DMS114 treated with DMSO at 0.1 percent for 48 hours (cell line): ENCODE results near the gene AK8.
"Not testable (repeated sequence)": the region's sequence is repeated elsewhere in the genome, so short reads cannot be mapped to it uniquely, and the experiment has no call there.

Experiments used
- DNase-seq: peaks from one replicate; lab custom pipeline; 2025; ENCODE audit not compliant: unreplicated experiment; lab: John Stamatoyannopoulos, UW

The AK8 gene

DNA sequence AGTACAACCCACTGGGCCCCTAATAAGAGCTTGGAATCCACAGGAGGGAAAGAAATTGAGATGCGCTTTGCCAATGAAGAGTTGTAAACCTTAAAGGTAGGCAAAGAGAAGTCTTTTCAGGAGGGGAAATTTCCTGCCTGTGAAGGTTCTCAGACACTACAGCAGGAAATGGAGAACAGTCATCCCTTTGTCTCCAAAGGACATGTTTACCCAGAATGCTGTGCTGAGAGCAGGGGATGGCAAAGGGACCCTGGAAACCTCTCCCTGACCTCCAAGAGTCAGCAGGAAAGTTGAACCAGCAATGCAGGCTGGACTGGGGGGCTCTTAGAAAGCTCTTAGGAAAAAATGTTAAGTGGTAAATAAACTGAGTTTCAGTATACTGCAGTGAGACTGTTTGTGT lies 103.2 kb downstream of the AK8 start:
- no peak for DNase-seq

DNA sequence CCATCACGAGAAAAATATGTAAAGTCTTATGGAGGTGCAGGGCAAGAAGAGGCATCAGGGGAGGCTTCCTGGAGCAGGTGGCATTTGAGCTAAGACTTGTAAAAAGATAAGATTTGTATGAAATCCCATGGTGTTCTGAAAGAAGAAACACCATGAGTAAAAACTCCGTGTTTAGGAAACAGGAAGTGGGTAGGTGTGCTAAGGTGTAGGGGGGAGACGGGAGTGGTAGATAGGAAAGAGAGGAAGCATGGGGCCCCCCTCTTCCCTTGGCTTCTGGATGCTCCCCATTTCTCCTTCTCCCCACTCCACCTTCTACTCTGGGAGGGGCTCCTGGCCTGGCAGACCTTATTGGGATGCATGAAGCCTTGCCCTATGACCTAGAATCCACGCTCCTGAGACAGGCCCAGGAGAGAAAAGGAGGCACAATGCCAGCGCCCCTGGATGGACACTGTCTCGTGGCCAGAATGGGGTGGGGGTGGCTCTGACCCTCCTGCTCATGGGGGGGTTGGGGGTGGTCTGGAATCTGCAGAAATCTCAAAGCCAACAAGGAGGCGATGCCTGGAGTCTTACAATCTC lies 104.2 kb downstream of the AK8 start:
- no peak for DNase-seq

DNA sequence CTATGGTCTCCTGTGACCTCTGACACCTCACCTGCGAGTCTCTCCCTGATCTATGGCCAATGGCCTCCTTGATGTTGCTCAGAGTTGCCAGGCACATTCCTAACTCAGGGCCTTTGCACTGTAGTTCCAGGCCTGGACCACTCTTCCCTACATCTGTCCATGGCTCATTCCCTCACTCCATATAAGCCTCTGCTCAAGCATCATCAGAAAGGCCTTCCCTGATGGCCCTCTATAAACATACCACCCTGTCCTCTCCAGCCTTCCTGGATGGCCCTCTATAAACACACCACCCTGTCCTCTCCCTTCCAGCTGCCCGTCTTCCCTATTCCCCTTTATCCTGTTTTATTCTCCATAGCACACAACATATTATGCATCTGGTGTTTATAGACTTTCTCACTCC lies 105.0 kb downstream of the AK8 start:
- no peak for DNase-seq

DNA sequence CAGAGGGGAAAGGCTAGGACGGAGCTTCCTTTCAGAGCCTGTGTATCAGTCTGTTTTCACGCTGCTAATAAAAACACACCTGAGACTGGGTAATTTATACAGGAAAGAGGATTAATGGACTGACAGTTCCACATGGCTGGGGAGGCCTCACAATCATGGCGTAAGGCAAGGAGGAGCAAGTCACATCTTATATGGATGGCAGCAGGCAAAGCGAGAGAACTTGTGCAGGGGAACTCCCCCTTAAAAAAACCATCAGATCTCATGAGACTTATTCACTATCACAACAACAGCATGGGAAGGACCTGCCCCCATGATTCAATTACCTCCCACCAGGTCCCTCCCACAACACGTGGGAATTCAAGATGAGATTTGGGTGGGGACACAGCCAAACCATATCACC lies 106.3 kb downstream of the AK8 start:
- DNase-seq, result not testable (repeated sequence)

DNA sequence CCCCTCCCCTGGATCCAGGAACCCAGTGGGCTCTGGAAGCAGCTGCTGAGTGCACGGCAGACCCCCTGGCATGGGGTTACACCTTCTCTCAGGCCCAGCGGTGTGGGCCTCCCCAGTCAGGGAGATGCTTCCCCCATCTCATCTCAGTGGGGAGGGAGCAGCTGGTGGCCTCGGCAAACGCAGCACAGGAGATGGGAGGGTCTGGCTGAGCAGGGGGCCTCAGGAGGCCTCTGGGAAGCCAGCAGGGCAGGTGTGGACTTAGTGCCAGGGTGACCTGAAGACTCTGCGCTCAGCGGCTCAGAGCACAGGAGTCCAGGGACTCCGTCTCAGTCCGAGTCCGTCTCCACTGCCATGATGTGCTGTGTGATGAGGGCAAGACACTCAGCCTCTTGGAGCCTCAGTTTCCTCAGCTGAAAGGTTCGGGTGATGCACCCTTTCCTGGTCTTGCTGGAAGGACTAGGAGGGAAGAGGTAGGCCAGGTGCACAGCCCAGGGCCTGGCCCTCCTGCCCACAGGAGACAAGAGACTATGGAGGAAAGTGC lies 107.2 kb downstream of the AK8 start:
- DNase-seq, result no peak

DNA sequence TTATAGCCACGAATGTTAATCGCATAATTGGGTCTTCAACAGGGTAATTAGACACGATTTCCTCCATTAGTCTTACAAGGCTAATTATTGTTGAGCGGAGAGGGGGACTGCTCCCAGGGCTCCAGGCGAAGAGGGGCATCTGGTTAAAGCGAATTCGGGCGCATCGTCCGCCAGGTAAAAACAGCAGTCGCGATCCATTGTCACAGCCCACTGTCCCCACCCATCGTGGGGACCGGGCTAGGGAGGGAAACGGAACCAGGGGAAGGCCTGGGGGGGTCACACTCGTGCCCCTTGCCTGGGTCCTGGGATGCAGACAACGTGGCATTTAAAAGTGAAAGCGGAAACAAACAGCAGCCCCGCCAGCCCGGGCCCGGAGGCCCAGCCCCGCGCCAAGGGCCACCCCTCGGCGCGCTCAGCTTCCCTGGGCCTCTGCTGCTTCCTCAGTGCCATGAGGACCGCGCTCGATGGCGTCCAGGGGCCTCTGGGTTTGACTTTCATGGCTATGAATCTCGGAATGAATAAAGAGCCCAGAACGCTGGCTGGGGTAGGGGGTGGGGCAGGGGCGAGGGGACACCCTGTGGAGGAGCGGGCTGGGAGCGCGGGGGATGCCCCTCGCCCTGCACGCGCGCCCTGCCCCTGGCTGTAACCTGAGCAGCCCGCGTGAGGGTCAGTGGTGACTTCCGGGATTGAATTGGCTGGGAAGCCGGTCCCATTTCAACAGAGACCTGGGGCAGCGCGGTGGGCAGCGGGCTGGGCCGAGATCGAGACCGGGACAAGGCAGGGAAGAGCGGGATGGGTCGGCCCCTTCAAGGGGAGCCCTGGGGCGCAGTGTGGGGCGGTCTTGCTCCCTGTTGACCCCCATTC lies 107.9 kb downstream of the AK8 start:
- DNase-seq, result no peak

DNA sequence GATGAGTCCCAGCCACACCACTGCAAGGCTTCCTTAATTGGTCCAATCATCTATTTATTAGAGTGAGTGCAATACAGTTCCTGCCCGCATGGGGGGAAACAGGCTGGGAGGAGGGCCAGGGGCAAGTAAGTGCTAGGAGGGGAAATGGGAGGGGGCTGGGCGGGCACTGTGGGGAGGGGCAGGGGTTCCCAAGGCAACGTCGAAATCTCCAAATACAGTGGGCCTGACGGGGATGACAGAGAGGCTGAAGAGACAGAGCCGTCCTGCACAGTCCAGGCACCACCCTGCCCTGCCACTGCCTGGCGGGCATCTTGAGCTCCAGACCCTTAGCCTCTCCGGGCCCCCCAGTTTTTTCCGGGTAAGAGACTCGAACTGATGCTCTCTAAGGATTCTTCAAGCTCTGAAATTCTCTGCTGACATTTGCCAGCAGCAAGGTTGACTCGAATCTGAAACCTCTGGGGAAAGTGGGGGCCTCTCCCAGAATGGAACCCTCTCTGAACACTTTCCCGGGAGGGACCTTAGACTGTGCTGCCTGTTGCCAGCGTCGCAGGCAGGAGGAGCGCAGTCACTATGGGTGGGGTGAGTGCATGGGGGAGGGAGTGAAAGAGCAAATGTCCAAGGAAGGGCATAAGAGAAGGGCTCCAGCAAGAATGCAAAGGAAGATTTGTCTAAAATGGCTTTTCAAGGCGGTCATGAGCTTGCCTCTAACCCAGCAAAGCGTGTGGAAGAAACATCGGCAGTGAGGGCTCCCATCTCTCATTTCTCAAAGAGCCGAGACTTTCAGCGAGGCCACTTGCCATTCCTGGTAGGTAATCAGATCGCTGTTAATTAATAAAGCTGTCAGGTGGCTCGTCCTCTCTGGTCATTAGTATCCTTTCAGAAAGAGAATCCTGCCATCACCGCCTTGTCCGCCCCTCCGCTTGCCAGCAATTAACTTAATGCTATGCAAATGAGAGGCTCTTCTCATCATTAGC lies 108.9 kb downstream of the AK8 start:
- DNase-seq, result peak; percentile 33

DNA sequence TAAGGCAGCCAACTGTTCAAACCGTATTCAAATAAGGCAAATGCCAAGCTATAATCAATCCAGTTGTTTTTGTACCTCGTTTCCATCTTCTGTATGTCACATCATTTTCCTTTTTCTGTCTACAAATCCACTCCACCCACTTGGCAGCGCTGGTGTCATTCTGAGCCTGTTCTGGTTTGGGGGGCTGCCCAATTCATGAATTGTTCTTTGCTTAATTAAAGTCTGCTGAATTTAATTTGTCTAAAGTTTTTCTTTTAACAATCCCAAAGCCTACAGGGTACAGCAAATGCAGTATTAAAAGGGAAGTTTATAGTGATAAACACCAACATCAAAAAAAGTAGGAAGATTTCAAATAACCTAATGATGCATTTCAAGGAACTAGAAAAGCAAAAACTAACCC lies 114.5 kb downstream of the AK8 start:
- no peak for DNase-seq

DNA sequence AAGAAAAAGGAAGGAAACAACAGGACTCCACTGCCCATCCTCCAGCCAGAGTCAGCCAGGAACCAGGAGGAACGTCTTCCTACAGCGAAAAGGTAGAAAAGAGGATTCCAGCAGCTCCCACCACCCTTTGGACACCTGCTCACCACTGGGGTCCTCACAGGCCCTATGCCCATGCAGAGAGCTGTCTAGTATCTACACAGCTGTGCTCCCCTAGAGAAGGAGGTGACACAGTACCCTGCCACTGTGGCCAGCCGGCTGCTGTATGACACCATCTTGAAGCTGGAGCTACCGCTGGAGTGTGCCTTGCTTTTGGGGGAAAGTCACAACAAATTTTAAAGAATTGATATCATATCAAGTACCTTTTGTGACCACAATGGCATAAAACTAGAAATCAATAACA lies 115.2 kb downstream of the AK8 start:
- DNase-seq, result no peak

DNA sequence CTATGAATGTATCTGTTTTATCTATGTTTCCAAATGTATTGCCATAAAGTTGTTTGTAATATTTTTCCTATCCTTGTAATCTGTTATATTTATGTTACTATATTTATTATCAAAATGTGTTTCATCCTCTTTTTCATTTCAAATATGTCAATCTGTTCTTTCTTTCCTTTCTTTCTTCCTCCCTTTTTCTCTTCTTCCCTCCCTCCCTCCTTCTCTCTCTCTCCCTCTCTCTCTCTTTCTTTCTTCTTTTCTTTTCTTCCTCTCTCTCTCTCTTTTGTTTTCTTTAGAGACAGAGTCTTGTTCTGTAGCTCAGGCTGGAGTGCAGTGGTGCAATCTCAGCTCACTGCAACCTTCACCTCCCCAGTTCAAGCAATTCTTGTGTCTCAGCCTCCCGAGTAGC lies 116.5 kb downstream of the AK8 start:
- no peak for DNase-seq

DNA sequence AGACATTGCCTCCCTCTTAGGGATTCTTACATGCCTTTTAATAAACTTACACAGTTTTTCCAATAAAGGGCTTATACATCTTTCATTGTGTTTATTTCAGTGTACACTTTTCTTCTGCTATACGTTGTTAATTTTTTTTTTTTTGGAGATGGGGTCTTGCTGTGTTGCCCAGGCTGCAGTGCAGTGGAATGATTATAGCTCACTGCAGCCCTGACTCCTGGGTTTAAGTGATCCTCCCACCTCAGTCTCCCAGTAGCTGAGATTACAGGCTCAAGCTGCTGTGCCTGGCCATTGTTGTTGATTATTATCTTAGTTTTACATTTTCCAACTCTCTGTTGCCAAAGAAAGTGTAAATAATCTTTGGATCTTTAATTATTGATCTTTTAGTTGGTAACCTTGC lies 118.0 kb downstream of the AK8 start:
- DNase-seq, result no peak

DNA sequence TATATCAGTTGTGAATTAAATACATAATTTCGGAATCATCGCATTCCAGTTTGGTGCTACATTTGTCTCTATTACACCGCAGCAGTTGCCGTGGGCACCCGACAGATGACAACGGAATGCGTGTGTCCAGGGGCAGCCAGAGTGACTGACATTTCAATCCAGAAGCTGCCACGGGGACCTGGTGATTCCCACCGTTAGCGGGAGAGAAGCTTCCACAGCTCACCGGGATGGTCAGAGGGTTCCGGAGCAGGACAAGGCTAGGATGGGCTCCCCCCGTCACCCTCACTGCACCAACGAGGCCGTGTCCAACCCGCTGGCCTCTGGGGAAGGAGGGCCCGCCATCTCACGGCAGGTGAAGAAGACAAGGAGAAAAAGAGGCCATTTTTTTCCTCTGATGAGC lies 121.1 kb downstream of the AK8 start:
- DNase-seq, result no peak

DNA sequence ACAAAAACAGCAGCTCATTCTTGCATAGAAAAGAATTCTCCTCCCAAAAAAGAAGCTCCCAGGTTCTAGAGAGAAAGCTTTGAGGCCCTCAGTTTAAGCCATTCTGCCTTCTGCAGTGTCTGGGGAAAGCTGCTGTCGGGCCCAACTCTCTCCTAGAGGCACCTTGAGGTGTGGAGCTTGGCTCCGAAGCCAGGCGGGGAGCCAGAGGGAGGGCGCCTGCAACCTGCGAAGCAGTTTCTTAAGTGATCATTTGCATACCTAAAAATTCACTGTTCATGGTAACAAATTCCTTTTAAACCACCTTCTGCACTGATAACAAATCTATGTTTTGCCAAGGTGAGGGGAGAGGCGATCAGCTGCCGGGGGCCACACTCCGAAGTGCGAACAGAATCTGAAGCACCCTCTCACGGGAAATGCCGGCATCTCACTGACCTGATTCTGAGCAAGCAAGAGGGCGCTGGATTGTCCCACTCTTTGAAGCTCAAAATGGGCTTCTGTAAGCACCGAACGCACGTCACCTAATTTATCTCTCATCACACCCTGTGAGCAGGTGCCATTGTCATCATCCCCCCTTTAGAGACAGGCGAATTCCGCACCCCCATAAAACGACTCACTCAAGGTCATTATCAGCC lies 121.8 kb downstream of the AK8 start:
- no peak for DNase-seq

DNA sequence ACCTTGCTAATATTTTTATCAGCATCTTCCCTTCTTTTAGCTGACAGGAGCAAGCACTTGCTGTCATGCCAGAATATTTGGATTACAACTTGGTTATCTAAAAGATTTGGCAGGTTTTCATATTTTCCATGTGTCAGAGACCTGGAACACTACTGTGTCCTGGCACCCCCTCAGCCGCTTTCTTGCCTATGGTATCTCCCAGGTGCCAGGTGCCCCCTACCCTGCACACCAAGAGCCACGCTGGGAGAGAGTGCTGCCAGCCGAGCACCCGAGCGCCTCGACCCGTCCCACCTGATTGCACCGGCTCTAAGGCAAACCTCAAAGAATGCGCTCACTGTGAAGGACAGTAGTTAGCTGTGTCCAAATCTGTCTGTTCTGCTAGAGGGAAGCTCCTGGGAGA lies 123.0 kb downstream of the AK8 start:
- DNase-seq, result no peak

DNA sequence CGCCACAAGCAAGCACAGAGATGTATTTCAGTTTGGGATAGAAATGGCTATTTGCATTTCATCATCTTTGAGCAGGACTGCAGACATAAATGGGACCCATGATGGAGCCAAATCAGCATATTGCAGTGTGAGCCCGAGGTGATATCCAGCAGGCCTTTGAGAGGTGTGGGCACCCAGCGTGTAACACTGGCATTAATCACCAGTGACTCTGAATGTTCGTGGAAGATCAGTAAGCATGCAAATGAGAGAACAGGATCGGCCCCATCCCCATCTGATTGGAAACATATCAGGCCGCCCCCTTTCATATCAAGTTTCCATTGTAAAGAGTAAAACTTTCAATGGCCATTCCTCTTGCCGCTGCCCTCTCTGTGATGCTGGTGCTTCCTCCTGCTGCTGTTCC lies 123.8 kb downstream of the AK8 start:
- no peak for DNase-seq

DNA sequence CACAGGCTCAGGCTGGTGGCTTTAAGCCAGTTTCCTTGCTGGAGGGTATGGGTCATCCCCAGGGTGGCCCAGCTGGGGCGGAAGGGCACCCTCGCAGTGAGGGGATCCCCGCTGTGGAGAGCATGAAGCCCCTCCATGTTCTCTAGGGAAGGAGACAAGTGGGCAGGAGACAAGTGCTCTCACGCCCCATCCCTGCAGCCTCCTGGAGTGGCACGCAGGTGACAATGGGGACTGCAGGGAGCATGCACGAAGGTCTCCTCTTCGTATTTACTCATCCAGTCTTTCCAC lies 124.5 kb downstream of the AK8 start:
- DNase-seq, result no peak

DNA sequence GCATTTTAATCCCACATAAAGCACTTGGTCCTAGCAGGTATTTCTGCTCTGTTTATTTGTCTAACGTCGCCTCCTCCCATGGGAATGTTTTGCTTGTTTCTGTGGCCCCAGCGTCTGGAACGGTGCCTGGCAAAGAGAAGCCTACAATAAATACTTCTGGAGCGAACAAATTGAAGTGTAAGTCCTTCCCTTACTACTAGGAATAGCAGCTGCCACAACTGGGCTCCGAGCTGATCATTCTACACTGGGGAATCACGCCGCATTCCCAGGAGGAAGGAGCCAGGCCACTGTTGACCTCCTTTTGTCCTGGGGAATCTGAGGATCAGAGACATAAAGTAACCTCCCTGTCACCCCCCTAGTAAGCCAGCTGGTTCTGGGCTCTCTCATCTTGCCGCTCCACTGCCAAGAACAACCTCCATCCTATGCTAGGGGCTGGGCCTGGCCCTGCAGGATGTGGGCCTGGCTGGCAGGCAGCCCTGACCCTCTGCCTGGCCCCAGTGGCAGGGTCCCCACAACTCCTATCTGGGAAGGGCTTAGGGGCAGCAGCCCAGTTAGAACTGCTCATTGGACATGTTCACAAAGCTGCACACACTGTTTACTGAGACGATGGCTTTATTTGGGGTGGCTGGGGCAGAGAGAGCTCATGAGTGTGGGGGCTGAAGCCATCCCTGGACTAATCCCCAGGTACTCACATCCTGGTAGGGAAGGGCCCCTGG lies 125.0 kb downstream of the AK8 start:
- no peak for DNase-seq

DNA sequence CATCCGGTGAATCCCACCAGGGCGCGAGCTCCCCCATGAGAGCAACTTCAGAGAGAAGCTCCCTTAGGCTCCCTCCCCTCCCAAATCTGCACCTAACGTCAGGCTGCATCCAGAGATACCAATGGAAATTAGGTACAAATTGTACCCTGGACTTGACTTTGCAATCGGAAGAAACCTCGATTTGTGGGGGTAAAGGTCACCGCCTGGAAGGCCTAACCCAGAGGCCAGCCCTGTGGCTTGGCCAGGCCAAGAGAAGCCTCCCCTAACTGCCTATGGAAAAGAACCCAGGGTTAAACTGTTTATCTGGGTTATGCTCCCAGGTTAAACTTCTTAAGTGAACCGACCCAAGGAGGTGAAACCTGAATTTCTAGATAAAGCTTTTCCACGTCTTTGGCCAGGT lies 127.4 kb downstream of the AK8 start:
- no peak for DNase-seq

DNA sequence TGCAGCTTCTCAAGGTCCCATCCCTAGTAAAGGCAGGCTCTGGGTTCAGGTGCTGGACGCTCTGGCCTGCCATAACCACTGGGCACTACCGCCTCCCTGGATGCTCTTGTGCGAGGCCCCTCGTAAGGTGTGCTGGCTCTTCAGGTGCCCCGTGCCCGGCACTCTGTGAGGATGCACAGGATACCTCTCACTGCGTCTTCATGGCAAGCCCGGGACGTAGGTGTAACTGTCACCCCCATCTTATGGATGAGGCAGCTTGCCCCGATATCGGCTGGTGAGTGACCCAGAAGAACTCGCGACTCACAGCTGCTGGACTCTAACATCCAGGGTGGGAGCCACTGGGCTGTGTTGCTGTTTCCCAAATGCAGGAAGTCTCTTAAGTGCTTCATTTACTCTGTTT lies 128.8 kb downstream of the AK8 start:
- DNase-seq, result no peak

DNA sequence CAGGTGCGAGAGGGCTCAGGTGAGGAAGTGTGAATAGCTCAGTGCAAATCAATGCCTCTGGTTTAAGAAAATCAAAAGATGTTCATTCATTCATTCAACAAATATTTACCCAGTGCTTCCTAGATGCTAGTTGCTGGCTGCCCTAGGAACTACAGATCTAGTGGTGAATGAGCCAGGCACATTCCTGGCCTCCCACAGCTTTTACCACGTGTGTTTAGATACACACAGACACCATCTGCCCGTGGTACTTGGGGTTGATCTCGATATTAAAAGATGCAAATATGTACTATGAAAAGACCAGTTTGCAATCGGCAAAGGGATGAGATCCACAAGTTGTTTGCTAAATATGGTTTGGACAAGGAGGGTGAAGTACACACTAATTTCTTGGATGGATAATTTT lies 129.6 kb downstream of the AK8 start:
- DNase-seq, result no peak
